G401.6 (cell line): ENCODE data around the gene FAM20A.
"Not testable (repeated sequence)": the region's sequence is repeated elsewhere in the genome, so short reads cannot be mapped to it uniquely, and the experiment has no call there.

Experiments
- FAIRE-seq: peaks from 2 replicates; lab custom pipeline; 2012; peaks lifted over from hg19 to GRCh38; lab: Jason Lieb, UNC

The FAM20A gene

GRCh38 chr17:68518063-68518815, 82.9 kb downstream of the FAM20A start:
- no peak for FAIRE-seq

GRCh38 chr17:68517605-68518004, 83.6 kb downstream of the FAM20A start:
- not testable (repeated sequence) for FAIRE-seq

GRCh38 chr17:68516732-68517131, 84.4 kb downstream of the FAM20A start:
- FAIRE-seq: no peak

GRCh38 chr17:68514831-68515635, 86.1 kb downstream of the FAM20A start:
- FAIRE-seq: no peak

- no peak for FAIRE-seq
These were observed 87.2 kb downstream of the FAM20A start for GRCh38 chr17:68513932-68514331.

- FAIRE-seq: no peak
These were observed 88.2 kb downstream of the FAM20A start for GRCh38 chr17:68512960-68513474.

- no peak for FAIRE-seq
These were observed 88.8 kb downstream of the FAM20A start, which contains the start of gene PRKAR1A for GRCh38 chr17:68512247-68512959. TSS of gene PRKAR1A (plus strand) at chr17:68512430. CDS start at chr17:68515400, 2,970 bp downstream.

GRCh38 chr17:68511671-68512246, 89.4 kb downstream of the FAM20A start:
- no peak for FAIRE-seq

GRCh38 chr17:68511254-68511670, 89.9 kb downstream of the FAM20A start:
- no peak for FAIRE-seq

- no peak for FAIRE-seq
These were observed 91.8 kb downstream of the FAM20A start for GRCh38 chr17:68509141-68510057.

GRCh38 chr17:68507576-68507975, 93.6 kb downstream of the FAM20A start:
- FAIRE-seq: no peak

- no peak for FAIRE-seq
These were observed 95.2 kb downstream of the FAM20A start for GRCh38 chr17:68505951-68506350.

- no peak for FAIRE-seq
These were observed 100.1 kb downstream of the FAM20A start for GRCh38 chr17:68501074-68501473.

- no peak for FAIRE-seq
These were observed 101.6 kb downstream of the FAM20A start for GRCh38 chr17:68499587-68499986.

- FAIRE-seq: no peak
These were observed 102.5 kb downstream of the FAM20A start for GRCh38 chr17:68498479-68499326.

- FAIRE-seq: no peak
These were observed 103.3 kb downstream of the FAM20A start for GRCh38 chr17:68497885-68498319.

- no peak for FAIRE-seq
These were observed 106.1 kb downstream of the FAM20A start for GRCh38 chr17:68495081-68495480.

- not testable (repeated sequence) for FAIRE-seq
These were observed 108.6 kb downstream of the FAM20A start for GRCh38 chr17:68492394-68493054.
